PFSK-1 (cell line): ENCODE data around the gene FSTL4.

Source experiments
- FOXP2 ChIP-seq: optimal IDR thresholded peaks from 2 replicates; pipeline ENCODE3; 2011; ENCODE audit warnings: borderline replicate concordance, control low read depth, inconsistent platforms; ENCODE audit not compliant: insufficient read depth; ENCODE audit errors: extremely low read length, extremely low read depth
- POLR2AphosphoS5 ChIP-seq: IDR thresholded peaks from 2 replicates; pipeline ENCODE4 v1.6.1; 2012; ENCODE audit warnings: low read depth, mild to moderate bottlenecking, control low read depth, low read length, moderate library complexity
- SIN3A ChIP-seq: IDR thresholded peaks from 2 replicates; pipeline ENCODE4 v1.6.1; 2012; ENCODE audit warnings: mild to moderate bottlenecking, low read length, moderate library complexity, borderline replicate concordance; ENCODE audit not compliant: insufficient read depth
- TAF1 ChIP-seq: IDR thresholded peaks from 2 replicates; pipeline ENCODE4 v1.6.1; 2012; ENCODE audit warnings: low read length, control low read depth, borderline replicate concordance; ENCODE audit not compliant: insufficient read depth
- TF ChIP-seq, protein P1 (sequence below), 2 experiments: IDR thresholded peaks; 2 replicates each; pipeline versions ENCODE4 v1.6.1 to v1.8.0; 2011 to 2012; ENCODE audit warnings: low read depth in 2 of 2, low read length in 2 of 2, control low read depth in 1 of 2, inconsistent platforms in 1 of 2, mild to moderate bottlenecking in 1 of 2, moderate library complexity in 1 of 2; ENCODE audit not compliant: insufficient read depth in 1 of 2

The FSTL4 gene

DNA sequence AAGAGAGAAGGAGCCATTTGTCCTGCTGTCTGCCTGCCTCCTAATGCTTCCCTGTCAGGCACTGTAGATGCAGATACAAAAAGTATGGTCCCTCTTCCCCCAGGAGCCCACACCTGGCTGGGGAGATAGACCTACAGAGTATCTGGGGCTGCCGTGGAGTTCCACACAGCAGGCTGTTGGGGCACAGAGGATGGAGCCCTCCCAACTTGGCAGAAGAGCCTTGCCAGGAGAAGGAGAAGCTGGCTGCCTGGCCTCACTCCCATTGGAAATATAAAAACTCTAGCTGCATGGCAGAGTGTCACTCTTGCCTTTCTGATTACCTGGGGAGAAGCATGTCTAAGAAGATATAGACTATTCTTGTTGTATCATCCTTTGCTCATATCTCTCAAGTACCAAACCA, 160.4 kb downstream of the FSTL4 start:
- TF ChIP-seq TAF1 (no peak), FOXP2 (no peak), SIN3A (no peak), POLR2AphosphoS5 (no peak)
- TF ChIP-seq, protein P1, sequence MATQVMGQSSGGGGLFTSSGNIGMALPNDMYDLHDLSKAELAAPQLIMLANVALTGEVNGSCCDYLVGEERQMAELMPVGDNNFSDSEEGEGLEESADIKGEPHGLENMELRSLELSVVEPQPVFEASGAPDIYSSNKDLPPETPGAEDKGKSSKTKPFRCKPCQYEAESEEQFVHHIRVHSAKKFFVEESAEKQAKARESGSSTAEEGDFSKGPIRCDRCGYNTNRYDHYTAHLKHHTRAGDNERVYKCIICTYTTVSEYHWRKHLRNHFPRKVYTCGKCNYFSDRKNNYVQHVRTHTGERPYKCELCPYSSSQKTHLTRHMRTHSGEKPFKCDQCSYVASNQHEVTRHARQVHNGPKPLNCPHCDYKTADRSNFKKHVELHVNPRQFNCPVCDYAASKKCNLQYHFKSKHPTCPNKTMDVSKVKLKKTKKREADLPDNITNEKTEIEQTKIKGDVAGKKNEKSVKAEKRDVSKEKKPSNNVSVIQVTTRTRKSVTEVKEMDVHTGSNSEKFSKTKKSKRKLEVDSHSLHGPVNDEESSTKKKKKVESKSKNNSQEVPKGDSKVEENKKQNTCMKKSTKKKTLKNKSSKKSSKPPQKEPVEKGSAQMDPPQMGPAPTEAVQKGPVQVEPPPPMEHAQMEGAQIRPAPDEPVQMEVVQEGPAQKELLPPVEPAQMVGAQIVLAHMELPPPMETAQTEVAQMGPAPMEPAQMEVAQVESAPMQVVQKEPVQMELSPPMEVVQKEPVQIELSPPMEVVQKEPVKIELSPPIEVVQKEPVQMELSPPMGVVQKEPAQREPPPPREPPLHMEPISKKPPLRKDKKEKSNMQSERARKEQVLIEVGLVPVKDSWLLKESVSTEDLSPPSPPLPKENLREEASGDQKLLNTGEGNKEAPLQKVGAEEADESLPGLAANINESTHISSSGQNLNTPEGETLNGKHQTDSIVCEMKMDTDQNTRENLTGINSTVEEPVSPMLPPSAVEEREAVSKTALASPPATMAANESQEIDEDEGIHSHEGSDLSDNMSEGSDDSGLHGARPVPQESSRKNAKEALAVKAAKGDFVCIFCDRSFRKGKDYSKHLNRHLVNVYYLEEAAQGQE (IDR thresholded peaks at IDR 0.05; ENCODE audit: insufficient read depth in 1 of 2, low read depth in 2 of 2, low read length in 2 of 2), result no peak

DNA sequence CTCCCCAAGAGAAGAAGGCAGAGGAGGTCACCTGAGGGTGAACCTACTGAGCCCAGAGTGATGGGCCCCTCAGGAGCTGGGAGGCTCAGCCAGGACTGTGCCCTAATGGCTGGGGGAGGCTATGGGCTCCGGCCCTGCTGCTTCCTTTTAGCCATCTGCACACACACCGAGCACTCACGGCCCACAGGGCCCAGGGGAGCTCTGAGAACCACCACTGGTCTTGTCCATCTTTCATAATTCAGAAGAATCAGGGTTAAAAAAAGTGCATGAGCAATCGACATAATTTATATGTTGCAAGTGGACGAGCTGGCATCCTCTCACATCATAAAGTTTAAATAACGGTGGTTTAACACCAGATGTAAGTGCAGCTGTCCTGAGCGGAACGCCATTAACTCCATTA, 162.1 kb downstream of the FSTL4 start:
- TF ChIP-seq POLR2AphosphoS5, result no peak
- TF ChIP-seq, protein P1 (IDR thresholded peaks at IDR 0.05; ENCODE audit: insufficient read depth in 1 of 2, low read depth in 2 of 2, low read length in 2 of 2), result no peak

DNA sequence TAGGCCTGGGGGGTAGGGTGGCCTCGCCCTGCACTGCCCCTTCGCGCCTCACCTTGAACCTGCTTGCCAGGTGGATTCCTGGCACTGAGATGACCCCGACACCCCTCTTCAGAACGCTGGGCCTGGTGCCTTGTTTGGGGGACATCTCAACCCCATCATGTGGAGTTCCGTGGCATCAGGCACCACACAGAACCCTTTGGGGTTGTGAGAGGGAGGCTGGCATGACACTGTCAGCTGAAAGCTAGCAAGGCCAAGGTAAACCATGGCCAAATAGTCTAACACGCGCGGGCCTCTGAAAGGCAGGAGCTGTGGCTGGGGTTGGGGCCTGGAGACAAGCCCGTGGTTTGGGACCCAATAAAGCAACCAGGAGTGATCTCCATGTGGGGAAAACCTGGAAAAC, 163.2 kb downstream of the FSTL4 start:
- no peak for TF ChIP-seq POLR2AphosphoS5

DNA sequence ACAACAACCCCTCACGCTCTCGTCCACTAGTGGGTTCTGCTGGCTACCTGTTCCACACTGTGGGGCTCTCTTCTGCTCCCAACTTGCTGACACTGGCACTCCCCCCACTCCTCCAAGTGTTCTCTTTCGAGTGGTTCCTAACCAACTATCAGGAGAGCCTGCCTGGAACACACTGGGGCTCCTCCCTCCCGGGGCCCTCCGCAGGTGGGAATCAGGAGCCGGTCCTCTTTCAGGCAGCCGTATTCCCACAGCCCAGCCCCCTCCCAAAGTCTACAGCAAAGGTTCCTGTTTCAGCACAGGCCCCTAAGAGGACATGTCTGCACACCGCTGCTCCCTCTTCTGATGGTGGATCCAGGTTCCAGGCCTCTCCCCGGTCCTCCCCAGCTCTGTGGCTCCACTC, 165.9 kb downstream of the FSTL4 start:
- TF ChIP-seq TAF1 (no peak), POLR2AphosphoS5 (no peak), SIN3A (no peak), FOXP2 (no peak)
- TF ChIP-seq, protein P1 (IDR thresholded peaks at IDR 0.05; ENCODE audit: insufficient read depth in 1 of 2, low read depth in 2 of 2, low read length in 2 of 2), result no peak

DNA sequence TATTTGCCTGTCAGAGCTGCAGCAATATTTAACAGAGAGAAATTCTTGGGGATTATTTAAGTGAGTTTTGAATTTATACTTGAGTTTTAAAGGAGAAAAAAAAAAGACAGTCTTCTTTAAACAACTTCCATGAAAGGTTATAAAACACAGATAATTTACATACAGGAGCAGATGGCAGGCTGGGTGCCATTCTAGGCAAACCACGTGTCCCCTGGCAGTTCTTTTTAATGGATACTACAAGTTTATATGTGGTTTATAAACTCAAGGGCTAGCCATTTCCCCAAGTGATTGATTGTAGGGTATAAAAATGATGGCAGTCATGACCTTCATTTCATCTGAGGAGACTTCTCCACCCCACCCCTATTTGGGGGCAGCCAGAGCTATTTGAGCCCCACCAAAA, 166.6 kb downstream of the FSTL4 start:
- TF ChIP-seq, protein P1 (IDR thresholded peaks at IDR 0.05; ENCODE audit: insufficient read depth in 1 of 2, low read depth in 2 of 2, low read length in 2 of 2), result no peak
- no peak for TF ChIP-seq FOXP2

DNA sequence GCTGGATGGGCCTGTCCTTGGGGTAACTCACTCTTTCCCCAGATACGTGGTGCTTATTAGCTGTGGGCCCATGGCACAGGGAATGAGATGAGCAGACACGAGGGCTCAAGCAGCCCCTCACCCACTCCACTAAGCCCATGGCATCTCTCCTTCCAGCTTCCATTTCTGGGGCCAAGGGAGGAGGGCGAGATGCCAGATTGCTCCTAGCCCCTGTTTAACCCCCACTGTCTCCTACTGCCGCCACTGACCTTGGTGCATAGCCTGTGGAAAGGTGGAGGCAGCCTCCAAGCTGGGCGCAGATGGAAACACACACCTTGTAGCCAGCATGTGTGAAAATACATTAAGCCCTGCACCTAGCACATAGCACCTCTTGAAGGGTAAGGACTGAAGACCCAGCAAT, 167.6 kb downstream of the FSTL4 start:
- TF ChIP-seq TAF1 (no peak), SIN3A (no peak), POLR2AphosphoS5 (no peak), FOXP2 (no peak)
- TF ChIP-seq, protein P1 (IDR thresholded peaks at IDR 0.05; ENCODE audit: insufficient read depth in 1 of 2, low read depth in 2 of 2, low read length in 2 of 2), result no peak
